ENCODE measurements around the gene CCL28. TPM values are rescaled to one million over a fixed set of nuclear protein-coding genes. Genes with fewer than 3 reads are reported as not detected.
"Not testable (repeated sequence)": the region's sequence is repeated elsewhere in the genome, so short reads cannot be mapped to it uniquely, and the experiment has no call there.

Gene CCL28
- total and polyA plus RNA-seq, 12 donors: 0.10 to 0.59 (median 0.32) TPM; not detected in 1

- H3K27me3 ChIP-seq: peaks cover 0 to 13% (median 0%) of the 10 kb centered on the region in 7 donors
- intact Hi-C loops (cut with DNase I): no loop called here
- H3K9me3 ChIP-seq: peaks cover 0 to 7% (median 0%) of the 10 kb centered on the region in 11 donors
- WGBS, 2 donors: 84 to 87% methylated on average over 3 of the region's 3 CpGs
- no peaks in the 10 kb centered on the region for H3K4me1 ChIP-seq
- TF ChIP-seq CTCF (IDR thresholded peaks at IDR 0.05): no peak
- ATAC-seq: no peak
- no peak overlapping the region for H3K27ac ChIP-seq
- H3K36me3 ChIP-seq: no peaks in the 10 kb centered on the region
- no peak for DNase-seq
- no peak overlapping the region for H3K4me3 ChIP-seq
Observed at GRCh38 chr5:43367453-43367852, 44.7 kb downstream of the CCL28 start.

- ATAC-seq; H3K4me3 ChIP-seq; H3K27ac ChIP-seq; H3K4me1 ChIP-seq; DNase-seq; H3K36me3 ChIP-seq; intact Hi-C loops (cut with DNase I): not testable (repeated sequence)
- WGBS, 2 donors: 72 to 73% methylated on average over 4 of the region's 4 CpGs
- Histone ChIP-seq H3K9me3 (peaks cover 0 to 14% (median 0%) of the 10 kb centered on the region in 11 donors), H3K27me3 (peaks cover 0 to 13% (median 0%) of the 10 kb centered on the region in 7 donors)
Observed at GRCh38 chr5:43366680-43367246, 45.4 kb downstream of the CCL28 start.

GRCh38 chr5:43365155-43365554 lies 47.0 kb downstream of the CCL28 start:
- 81 to 83% methylated on average over 2 of the region's 2 CpGs for WGBS, 2 donors
- H3K27ac ChIP-seq; ATAC-seq; H3K4me1 ChIP-seq; H3K36me3 ChIP-seq; intact Hi-C loops (cut with DNase I); H3K4me3 ChIP-seq; DNase-seq: not testable (repeated sequence)
- Histone ChIP-seq H3K27me3 (peaks cover 0 to 13% (median 0%) of the 10 kb centered on the region in 7 donors), H3K9me3 (peaks cover 0 to 15% (median 0%) of the 10 kb centered on the region in 11 donors)

- intact Hi-C loops (cut with DNase I): no loop called here
- no peak for ATAC-seq
- 45 to 54% methylated on average over 2 of the region's 2 CpGs for WGBS, 2 donors
Observed at GRCh38 chr5:43363445-43364152, 48.6 kb downstream of the CCL28 start.

More at GRCh38 chr5:43363445-43364152, 48.6 kb downstream of the CCL28 start:
- no peaks in the 10 kb centered on the region for H3K36me3 ChIP-seq
- no peak for TF ChIP-seq CTCF (IDR thresholded peaks at IDR 0.05)
- H3K4me3 ChIP-seq: no peak overlapping the region
- no peaks in the 10 kb centered on the region for H3K4me1 ChIP-seq
- H3K9me3 ChIP-seq: peaks cover 0 to 28% (median 5%) of the 10 kb centered on the region in 11 donors
- no peak overlapping the region for H3K27ac ChIP-seq
- H3K27me3 ChIP-seq: peaks cover 0 to 13% (median 0%) of the 10 kb centered on the region in 7 donors
- DNase-seq: no peak
